ENCODE measurements around the gene DCP1B. TPM values are rescaled to one million over a fixed set of nuclear protein-coding genes. Genes with fewer than 3 reads are reported as not detected.
A peak's percentile ranks its signal among the peaks of the same experiment; 100 is the strongest.

The DCP1B gene
- total RNA-seq, 1 donor from 2014 or later, result 13.6 TPM

DNA sequence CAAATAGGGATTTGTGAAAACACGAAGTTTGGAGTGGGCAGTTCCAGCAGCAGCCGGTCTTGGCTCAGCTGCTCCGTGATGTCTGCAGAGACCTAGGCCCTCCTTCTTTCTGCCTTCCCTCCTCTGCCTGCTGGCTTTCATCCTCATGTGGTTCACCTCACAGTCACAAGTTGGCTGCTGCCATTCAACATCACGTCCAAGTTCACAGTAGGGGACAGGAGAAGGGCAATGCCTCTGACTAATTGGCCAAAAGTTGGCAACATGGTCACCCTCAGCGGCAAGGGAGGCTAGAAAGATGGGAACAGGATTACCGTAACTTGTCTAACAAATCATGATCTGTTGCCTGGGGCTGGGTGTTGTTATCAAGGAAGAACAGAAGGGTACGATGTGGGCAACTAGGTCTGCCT is 78.0 kb downstream of the DCP1B start:
- Mint-ChIP-seq H3K4me1 (ENCODE audit: unreplicated experiment) (peaks cover 29% of the 10 kb centered on the region), H3K27ac (ENCODE audit: unreplicated experiment) (no peak overlapping the region), H3K36me3 (ENCODE audit: low read depth, unreplicated experiment) (peaks cover 7% of the 10 kb centered on the region), H3K27me3 (ENCODE audit: unreplicated experiment) (peaks cover 15% of the 10 kb centered on the region), H3K9me3 (ENCODE audit: unreplicated experiment) (no peaks in the 10 kb centered on the region), H3K4me3 (ENCODE audit: unreplicated experiment) (no peak overlapping the region)
- TF ChIP-seq, protein P1, sequence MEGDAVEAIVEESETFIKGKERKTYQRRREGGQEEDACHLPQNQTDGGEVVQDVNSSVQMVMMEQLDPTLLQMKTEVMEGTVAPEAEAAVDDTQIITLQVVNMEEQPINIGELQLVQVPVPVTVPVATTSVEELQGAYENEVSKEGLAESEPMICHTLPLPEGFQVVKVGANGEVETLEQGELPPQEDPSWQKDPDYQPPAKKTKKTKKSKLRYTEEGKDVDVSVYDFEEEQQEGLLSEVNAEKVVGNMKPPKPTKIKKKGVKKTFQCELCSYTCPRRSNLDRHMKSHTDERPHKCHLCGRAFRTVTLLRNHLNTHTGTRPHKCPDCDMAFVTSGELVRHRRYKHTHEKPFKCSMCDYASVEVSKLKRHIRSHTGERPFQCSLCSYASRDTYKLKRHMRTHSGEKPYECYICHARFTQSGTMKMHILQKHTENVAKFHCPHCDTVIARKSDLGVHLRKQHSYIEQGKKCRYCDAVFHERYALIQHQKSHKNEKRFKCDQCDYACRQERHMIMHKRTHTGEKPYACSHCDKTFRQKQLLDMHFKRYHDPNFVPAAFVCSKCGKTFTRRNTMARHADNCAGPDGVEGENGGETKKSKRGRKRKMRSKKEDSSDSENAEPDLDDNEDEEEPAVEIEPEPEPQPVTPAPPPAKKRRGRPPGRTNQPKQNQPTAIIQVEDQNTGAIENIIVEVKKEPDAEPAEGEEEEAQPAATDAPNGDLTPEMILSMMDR (IDR thresholded peaks at IDR 0.05; ENCODE audit: unreplicated experiment), result no peak
- DNase-seq (ENCODE audit: low spot score), result no peak

DNA sequence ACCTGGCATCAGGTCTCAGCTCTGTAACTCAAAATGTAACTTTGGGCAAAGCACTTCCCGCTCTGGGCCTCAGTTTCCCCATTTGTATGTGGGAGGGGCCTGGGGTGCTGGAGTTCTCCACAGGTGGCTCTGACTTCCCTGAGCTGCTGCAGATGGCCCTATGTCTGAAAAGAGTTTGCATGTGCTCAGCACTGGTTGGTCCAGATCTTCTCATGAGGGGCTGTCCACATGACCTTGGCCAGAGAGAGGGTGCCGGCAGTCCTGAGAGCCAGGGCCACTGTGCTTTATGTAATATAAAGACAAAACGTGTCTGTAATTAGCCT is 78.6 kb downstream of the DCP1B start:
- no peak overlapping the region for H3K27ac Mint-ChIP-seq (ENCODE audit: unreplicated experiment)
- H3K36me3 Mint-ChIP-seq (ENCODE audit: low read depth, unreplicated experiment), result peaks cover 7% of the 10 kb centered on the region
- no peak for DNase-seq (ENCODE audit: low spot score)
- peaks cover 34% of the 10 kb centered on the region for H3K4me1 Mint-ChIP-seq (ENCODE audit: unreplicated experiment)
- H3K27me3 Mint-ChIP-seq (ENCODE audit: unreplicated experiment), result peaks cover 15% of the 10 kb centered on the region
- TF ChIP-seq, protein P1 (IDR thresholded peaks at IDR 0.05; ENCODE audit: unreplicated experiment), result no peak
- H3K9me3 Mint-ChIP-seq (ENCODE audit: unreplicated experiment), result no peaks in the 10 kb centered on the region
- H3K4me3 Mint-ChIP-seq (ENCODE audit: unreplicated experiment), result no peak overlapping the region

DNA sequence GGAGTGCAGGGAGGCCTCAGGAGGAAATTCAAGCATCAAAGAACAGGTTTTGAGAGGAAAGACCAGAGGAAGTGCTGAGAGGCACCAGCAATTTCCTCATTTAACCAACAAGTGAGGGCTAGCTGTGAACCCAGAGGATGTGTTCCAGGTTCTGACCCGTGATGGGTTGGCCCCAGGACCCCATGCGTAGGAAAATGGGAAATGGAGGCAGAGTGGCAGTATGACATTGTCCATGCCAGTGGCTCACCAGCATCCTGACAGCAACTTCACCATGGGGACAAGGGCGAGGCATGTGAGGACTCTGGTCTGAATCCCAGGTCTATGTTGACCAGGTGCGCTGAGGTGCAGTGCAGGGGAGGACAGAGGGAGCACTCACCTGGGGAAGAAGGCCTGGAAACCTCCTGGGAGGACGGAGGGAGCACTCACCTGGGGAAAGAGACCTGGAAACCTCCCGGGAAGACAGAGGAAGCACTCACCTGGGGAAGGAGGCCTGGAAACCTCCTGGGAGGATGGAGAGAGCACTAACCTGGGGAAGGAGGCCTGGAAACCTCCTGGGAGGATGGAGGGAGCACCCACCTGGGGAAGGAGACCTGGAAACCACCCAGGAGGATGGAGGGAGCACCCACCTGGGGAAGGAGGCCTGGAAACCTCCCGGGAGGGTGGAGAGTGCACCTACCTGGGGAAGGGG is 79.1 kb downstream of the DCP1B start:
- no peak overlapping the region for H3K4me3 Mint-ChIP-seq (ENCODE audit: unreplicated experiment)
- H3K4me1 Mint-ChIP-seq (ENCODE audit: unreplicated experiment), result peaks cover 38% of the 10 kb centered on the region

DNA sequence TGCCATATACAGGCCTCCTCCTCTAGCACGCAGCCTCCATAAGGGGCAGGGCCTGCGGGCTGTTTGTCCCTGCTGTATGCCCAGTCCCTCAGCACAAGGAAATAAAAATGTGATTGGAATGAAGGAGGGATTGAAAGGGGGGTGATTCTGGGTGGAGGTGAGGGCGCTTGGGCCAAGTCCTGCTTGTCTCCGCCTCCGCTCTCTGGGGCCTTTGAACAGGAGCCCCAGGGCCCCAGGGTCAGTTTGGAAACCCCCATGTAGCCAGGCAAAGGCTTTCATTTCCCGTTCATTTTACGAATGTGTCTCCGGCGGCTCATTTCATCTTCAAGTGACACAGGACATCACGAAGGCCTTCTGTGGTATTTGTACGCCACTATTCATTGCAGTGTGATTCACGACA is 81.3 kb downstream of the DCP1B start:
- Mint-ChIP-seq H3K4me3 (ENCODE audit: unreplicated experiment) (no peak overlapping the region), H3K27me3 (ENCODE audit: unreplicated experiment) (peaks cover 13% of the 10 kb centered on the region), H3K4me1 (ENCODE audit: unreplicated experiment) (peaks cover 33% of the 10 kb centered on the region), H3K9me3 (ENCODE audit: unreplicated experiment) (no peaks in the 10 kb centered on the region), H3K36me3 (ENCODE audit: low read depth, unreplicated experiment) (peaks cover 4% of the 10 kb centered on the region), H3K27ac (ENCODE audit: unreplicated experiment) (peak overlapping the region; percentile 36)
- TF ChIP-seq, protein P1 (IDR thresholded peaks at IDR 0.05; ENCODE audit: unreplicated experiment), result no peak
- no peak for DNase-seq (ENCODE audit: low spot score)

More for the DNA sequence above, 79.1 kb downstream of the DCP1B start:
- TF ChIP-seq, protein P1 (IDR thresholded peaks at IDR 0.05; ENCODE audit: unreplicated experiment), result no peak
- Mint-ChIP-seq H3K9me3 (ENCODE audit: unreplicated experiment) (no peaks in the 10 kb centered on the region), H3K36me3 (ENCODE audit: low read depth, unreplicated experiment) (peaks cover 7% of the 10 kb centered on the region), H3K27me3 (ENCODE audit: unreplicated experiment) (peaks cover 14% of the 10 kb centered on the region), H3K27ac (ENCODE audit: unreplicated experiment) (peak overlapping the region; percentile 61)
- DNase-seq (ENCODE audit: low spot score), result no peak

DNA sequence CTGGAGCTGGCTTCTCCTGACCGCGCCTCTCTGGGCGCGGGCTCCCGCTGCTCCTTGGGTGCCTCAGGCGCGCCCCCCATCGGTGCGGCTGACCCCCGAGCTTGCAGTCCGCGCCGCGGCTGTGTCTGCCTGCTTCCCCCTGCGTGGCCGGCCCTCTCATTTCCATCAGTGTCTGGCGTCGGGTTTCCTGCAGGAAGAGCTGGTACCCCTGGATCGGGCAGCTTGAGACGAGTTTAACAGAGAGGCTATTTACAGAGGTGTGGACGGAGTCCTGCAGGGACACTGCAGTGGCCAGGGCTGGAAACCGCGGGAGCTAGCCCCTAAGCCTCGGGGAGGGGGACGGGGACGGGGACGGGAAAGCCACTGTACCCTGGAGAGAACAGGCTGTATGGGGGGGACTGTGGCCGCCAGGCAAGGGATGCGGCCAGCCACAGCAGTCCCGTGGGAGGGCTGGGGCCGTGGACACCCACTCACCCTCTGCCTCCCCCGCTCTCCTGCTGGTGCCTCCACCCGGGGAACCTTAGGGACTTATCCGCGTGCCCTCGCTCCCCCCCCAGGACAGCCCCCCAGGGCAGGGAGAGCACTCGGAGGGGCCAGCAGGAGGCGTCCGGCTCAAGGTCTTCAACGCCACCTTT is 82.1 kb downstream of the DCP1B start:
- no peak overlapping the region for H3K27ac Mint-ChIP-seq (ENCODE audit: unreplicated experiment)
- peaks cover 10% of the 10 kb centered on the region for H3K27me3 Mint-ChIP-seq (ENCODE audit: unreplicated experiment)
- peaks cover 4% of the 10 kb centered on the region for H3K36me3 Mint-ChIP-seq (ENCODE audit: low read depth, unreplicated experiment)
- H3K4me1 Mint-ChIP-seq (ENCODE audit: unreplicated experiment), result peaks cover 38% of the 10 kb centered on the region
- H3K4me3 Mint-ChIP-seq (ENCODE audit: unreplicated experiment), result no peak overlapping the region
- DNase-seq (ENCODE audit: low spot score), result no peak
- TF ChIP-seq, protein P1 (IDR thresholded peaks at IDR 0.05; ENCODE audit: unreplicated experiment), result no peak
- H3K9me3 Mint-ChIP-seq (ENCODE audit: unreplicated experiment), result no peaks in the 10 kb centered on the region
